ENCODE data around the gene FYCO1. TPM values are rescaled to one million over a fixed set of nuclear protein-coding genes. Genes with fewer than 3 reads are reported as not detected.

Gene FYCO1
- total RNA-seq, 2 experiments from 2014 or later, result 14.1 to 14.5 TPM

- H3K36me3 Mint-ChIP-seq (ENCODE audit: low read depth), result peaks cover 4% of the 10 kb centered on the region
- intact Hi-C loops (cut with micrococcal nuclease), result loop anchor here (10.0 kb wide), 1 partner anchor 207 kb away; no protein-coding TSS in a partner anchor
- TF ChIP-seq CTCF (IDR thresholded peaks at IDR 0.05), result no peak
- ATAC-seq, result no peak
- no peak overlapping the region for H3K4me3 Mint-ChIP-seq
- DNase-seq, result no peak
- ChIA-PET CTCF (interaction anchor here (0.9 to 1.3 kb wide), 4 partner anchors 13 to 210 kb away, joined by 3 to 4 read pairs (median 3); no protein-coding TSS in a partner anchor), POLR2A (no interaction called here)
- peaks cover 51% of the 10 kb centered on the region for H3K4me1 Mint-ChIP-seq (ENCODE audit: low read depth)
- peaks cover 8% of the 10 kb centered on the region for H3K9me3 Mint-ChIP-seq
- H3K27ac Mint-ChIP-seq, result no peak overlapping the region
- H3K27me3 Mint-ChIP-seq, result peaks cover 63% of the 10 kb centered on the region
Observed at GRCh38 chr3:45868213-45868612, 127.4 kb downstream of the FYCO1 start.

Other genes with a start within 250 kb of the FYCO1 start
- not detected for gene SLC6A20, start 199.3 kb downstream of the FYCO1 start, total RNA-seq
- 1 to 10 TPM; 4.7 TPM for gene LZTFL1, start 153.7 kb downstream of the FYCO1 start, total RNA-seq
- gene CCR9, start 109.3 kb downstream of the FYCO1 start, total RNA-seq, result under 1 TPM; 0.20 TPM
- gene CXCR6, start 52.4 kb downstream of the FYCO1 start, total RNA-seq, result 1 to 10 TPM; 3.2 to 3.4 TPM
- not detected for gene XCR1, start 31.7 kb upstream of the FYCO1 start, total RNA-seq
- 1 to 10 TPM in 1 of 2 experiments, under 1 TPM in 1; 0.67 to 1.1 TPM for gene CCR1, start 212.5 kb upstream of the FYCO1 start, total RNA-seq
- not detected for gene CCR3, start 246.6 kb upstream of the FYCO1 start, total RNA-seq

All from activated CD8-positive, alpha-beta T cell treated with anti-CD3 and anti-CD28 coated beads for 36 hours (primary cell).